ENCODE results near the gene SPIB. TPM values are rescaled to one million over a fixed set of nuclear protein-coding genes. Genes with fewer than 3 reads are reported as not detected.

SPIB gene
- total RNA-seq, 1 donor from 2014 or later, result 0.91 TPM

GRCh38 chr19:50402544-50403301 is 16.0 kb upstream of the SPIB start:
- DNase-seq, result no peak
- Mint-ChIP-seq H3K9me3 (no peaks in the 10 kb centered on the region), H3K27me3 (no peaks in the 10 kb centered on the region), H3K4me1 (peaks cover 2% of the 10 kb centered on the region), H3K36me3 (ENCODE audit: low read depth) (peaks cover 40% of the 10 kb centered on the region), H3K4me3 (no peak overlapping the region), H3K27ac (no peak overlapping the region)
- intact Hi-C loops (cut with micrococcal nuclease), result no loop called here

GRCh38 chr19:50406156-50406820 is 12.4 kb upstream of the SPIB start:
- no peaks in the 10 kb centered on the region for H3K27me3 Mint-ChIP-seq
- no peak overlapping the region for H3K4me3 Mint-ChIP-seq
- intact Hi-C loops (cut with micrococcal nuclease), result no loop called here

GRCh38 chr19:50406829-50407228 is 11.9 kb upstream of the SPIB start:
- intact Hi-C loops (cut with micrococcal nuclease), result no loop called here
- Mint-ChIP-seq H3K4me3 (no peak overlapping the region), H3K27ac (no peak overlapping the region), H3K9me3 (no peaks in the 10 kb centered on the region), H3K27me3 (no peaks in the 10 kb centered on the region), H3K4me1 (no peaks in the 10 kb centered on the region), H3K36me3 (ENCODE audit: low read depth) (peaks cover 39% of the 10 kb centered on the region)
- DNase-seq, result no peak

More at GRCh38 chr19:50406156-50406820, 12.4 kb upstream of the SPIB start:
- no peaks in the 10 kb centered on the region for H3K9me3 Mint-ChIP-seq
- no peak overlapping the region for H3K27ac Mint-ChIP-seq
- H3K4me1 Mint-ChIP-seq, result no peaks in the 10 kb centered on the region
- H3K36me3 Mint-ChIP-seq (ENCODE audit: low read depth), result peaks cover 39% of the 10 kb centered on the region
- DNase-seq, result no peak

- no peak overlapping the region for H3K27ac Mint-ChIP-seq
- H3K36me3 Mint-ChIP-seq (ENCODE audit: low read depth), result peaks cover 36% of the 10 kb centered on the region
- H3K4me3 Mint-ChIP-seq, result no peak overlapping the region
- H3K4me1 Mint-ChIP-seq, result no peaks in the 10 kb centered on the region
- DNase-seq, result no peak
- no peaks in the 10 kb centered on the region for H3K9me3 Mint-ChIP-seq
- intact Hi-C loops (cut with micrococcal nuclease), result no loop called here
- no peaks in the 10 kb centered on the region for H3K27me3 Mint-ChIP-seq
These were observed 9.4 kb upstream of the SPIB start for GRCh38 chr19:50409347-50409746.

GRCh38 chr19:50410109-50410508 is 8.6 kb upstream of the SPIB start:
- Mint-ChIP-seq H3K27ac (no peak overlapping the region), H3K4me3 (no peak overlapping the region), H3K9me3 (no peaks in the 10 kb centered on the region), H3K36me3 (ENCODE audit: low read depth) (peaks cover 38% of the 10 kb centered on the region), H3K4me1 (peaks cover 5% of the 10 kb centered on the region), H3K27me3 (no peaks in the 10 kb centered on the region)
- no peak for DNase-seq
- intact Hi-C loops (cut with micrococcal nuclease), result no loop called here

GRCh38 chr19:50412419-50412818 is 6.3 kb upstream of the SPIB start:
- H3K27ac Mint-ChIP-seq, result no peak overlapping the region
- H3K4me1 Mint-ChIP-seq, result peaks cover 5% of the 10 kb centered on the region
- intact Hi-C loops (cut with micrococcal nuclease), result no loop called here
- DNase-seq, result no peak
- H3K4me3 Mint-ChIP-seq, result no peak overlapping the region
- H3K36me3 Mint-ChIP-seq (ENCODE audit: low read depth), result peaks cover 22% of the 10 kb centered on the region
- no peaks in the 10 kb centered on the region for H3K9me3 Mint-ChIP-seq
- H3K27me3 Mint-ChIP-seq, result no peaks in the 10 kb centered on the region

- Mint-ChIP-seq H3K4me3 (no peak overlapping the region), H3K36me3 (ENCODE audit: low read depth) (peaks cover 22% of the 10 kb centered on the region), H3K27ac (no peak overlapping the region), H3K9me3 (no peaks in the 10 kb centered on the region), H3K27me3 (no peaks in the 10 kb centered on the region), H3K4me1 (peaks cover 5% of the 10 kb centered on the region)
- no peak for DNase-seq
- intact Hi-C loops (cut with micrococcal nuclease), result no loop called here
These were observed 5.6 kb upstream of the SPIB start for GRCh38 chr19:50413096-50413495.

GRCh38 chr19:50413531-50413930 is 5.2 kb upstream of the SPIB start:
- intact Hi-C loops (cut with micrococcal nuclease), result no loop called here
- Mint-ChIP-seq H3K36me3 (ENCODE audit: low read depth) (peaks cover 23% of the 10 kb centered on the region), H3K4me3 (no peak overlapping the region), H3K9me3 (no peaks in the 10 kb centered on the region), H3K27ac (no peak overlapping the region), H3K4me1 (peaks cover 5% of the 10 kb centered on the region), H3K27me3 (no peaks in the 10 kb centered on the region)
- DNase-seq, result no peak

- intact Hi-C loops (cut with micrococcal nuclease), result loop anchor here (1.0 to 5.0 kb wide), 4 partner anchors 16 to 58 kb away; no protein-coding TSS in a partner anchor
- H3K4me1 Mint-ChIP-seq, result peaks cover 13% of the 10 kb centered on the region
- H3K9me3 Mint-ChIP-seq, result no peaks in the 10 kb centered on the region
- no peak overlapping the region for H3K4me3 Mint-ChIP-seq
- H3K27ac Mint-ChIP-seq, result no peak overlapping the region
- H3K36me3 Mint-ChIP-seq (ENCODE audit: low read depth), result peaks cover 17% of the 10 kb centered on the region
- H3K27me3 Mint-ChIP-seq, result peaks cover 8% of the 10 kb centered on the region
- peak; percentile 92 for DNase-seq
These were observed 3.7 kb upstream of the SPIB start for GRCh38 chr19:50414864-50415660.

GRCh38 chr19:50415661-50416033 is 3.1 kb upstream of the SPIB start:
- Mint-ChIP-seq H3K4me1 (peaks cover 16% of the 10 kb centered on the region), H3K27ac (no peak overlapping the region), H3K27me3 (peaks cover 10% of the 10 kb centered on the region), H3K36me3 (ENCODE audit: low read depth) (peaks cover 13% of the 10 kb centered on the region), H3K9me3 (no peaks in the 10 kb centered on the region), H3K4me3 (no peak overlapping the region)
- intact Hi-C loops (cut with micrococcal nuclease), result loop anchor here (2.0 to 5.0 kb wide), 3 partner anchors 15 to 59 kb away; no protein-coding TSS in a partner anchor
- no peak for DNase-seq

GRCh38 chr19:50416034-50416977 is 2.4 kb upstream of the SPIB start:
- Mint-ChIP-seq H3K36me3 (ENCODE audit: low read depth) (peaks cover 13% of the 10 kb centered on the region), H3K9me3 (no peaks in the 10 kb centered on the region), H3K4me3 (no peak overlapping the region), H3K27me3 (peaks cover 10% of the 10 kb centered on the region), H3K4me1 (peaks cover 16% of the 10 kb centered on the region), H3K27ac (no peak overlapping the region)
- DNase-seq, result no peak
- intact Hi-C loops (cut with micrococcal nuclease), result loop anchor here (5.0 kb wide), 1 partner anchor 46 kb away; no protein-coding TSS in a partner anchor

- intact Hi-C loops (cut with micrococcal nuclease), result loop anchor here (5.0 kb wide), 1 partner anchor 45 kb away; no protein-coding TSS in a partner anchor
- peaks cover 16% of the 10 kb centered on the region for H3K4me1 Mint-ChIP-seq
- H3K27ac Mint-ChIP-seq, result no peak overlapping the region
- peaks cover 10% of the 10 kb centered on the region for H3K27me3 Mint-ChIP-seq
- no peaks in the 10 kb centered on the region for H3K9me3 Mint-ChIP-seq
- no peak for DNase-seq
- peaks cover 10% of the 10 kb centered on the region for H3K36me3 Mint-ChIP-seq (ENCODE audit: low read depth)
- H3K4me3 Mint-ChIP-seq, result no peak overlapping the region
These were observed 1.3 kb upstream of the SPIB start for GRCh38 chr19:50417111-50418081.

Measured in activated CD4-positive, alpha-beta T cell treated with anti-CD3 and anti-CD28 coated beads, Interleukin-2, amount 10 ng/mL, durations not matched to agents 24 days and 14 days (primary cell).